Sigmoid colon (tissue), 7 donors: Measurements from ENCODE around the gene SNAP47. TPM values are rescaled to one million over a fixed set of nuclear protein-coding genes. Genes with fewer than 3 reads are reported as not detected.

Experiments
- DNase-seq: peaks from one replicate; pipeline ENCODE4 v3.0.0-alpha.2; 2019
- H3K27ac ChIP-seq, 4 donors: fragments of 200-600 bp; sonication (generic); one replicate each; pipeline ENCODE4 v1.5.1; 2016 to 2019; ENCODE audit warnings: mild to moderate bottlenecking in 1 of 4
- H3K27me3 ChIP-seq, 3 donors: fragments of 200-600 bp; sonication (generic); one replicate each; pipeline ENCODE4 v1.5.1; 2019; ENCODE audit warnings: mild to moderate bottlenecking in 1 of 3
- H3K36me3 ChIP-seq, 4 donors: fragments of 200-600 bp; sonication (generic); one replicate each; pipeline ENCODE4 v1.5.1; 2016 to 2019
- H3K4me1 ChIP-seq, 4 donors: fragments of 200-600 bp; sonication (generic); one replicate each; pipeline ENCODE4 v1.5.1; 2017 to 2019
- H3K4me3 ChIP-seq, 4 donors: fragments of 200-600 bp; sonication (generic); one replicate each; pipeline ENCODE4 v1.5.1; 2017 to 2019; ENCODE audit warnings: mild to moderate bottlenecking in 2 of 4, moderate library complexity in 1 of 4
- H3K9me3 ChIP-seq, 4 donors: fragments of 200-600 bp in 3 of 4; sonication (generic) in 3 of 4; one replicate each; pipeline versions ENCODE4 v1.5.1 to v1.6.1; 2013 to 2019
- CTCF ChIP-seq, 4 experiments: fragments of 450-650 bp in 3 of 4; fragments of 200-600 bp in 1 of 4; IDR thresholded peaks; one replicate each; pipeline ENCODE4 v1.5.1; 2016 to 2019; ENCODE audit warnings: antibody characterized with exemption in 4 of 4, mild to moderate bottlenecking in 3 of 4, moderate library complexity in 2 of 4
- EP300 ChIP-seq, 4 donors: sonication (generic); formaldehyde crosslinking; IDR thresholded peaks; one replicate each; pipeline ENCODE4 v1.6.1; 2017; ENCODE audit warnings: antibody characterized with exemption in 4 of 4
- POLR2A ChIP-seq, 2 donors: fragments of 450-650 bp; IDR thresholded peaks; one replicate each; pipeline ENCODE4 v1.6.1; 2016; ENCODE audit warnings: antibody characterized with exemption in 2 of 2, mild to moderate bottlenecking in 2 of 2, moderate library complexity in 2 of 2
- POLR2AphosphoS5 ChIP-seq, 4 donors: sonication (generic); formaldehyde crosslinking; IDR thresholded peaks; one replicate each; pipeline ENCODE4 v1.6.1; 2017; ENCODE audit warnings: antibody characterized with exemption in 4 of 4
- WGBS, 2 donors: extraction: QIAGEN DNeasy Blood & Tissue Kit; methylation state at CpG; one replicate each; pipeline ENCODE4 v1.1.7; 2013; 5-methylcytosine and 5-hydroxymethylcytosine counted together
- intact Hi-C: fragments of 100-400 bp; cut with DNase I; formaldehyde crosslinking; loops from one replicate; pipeline ENCODE4 v1.15.1; 2023
- polyA plus RNA-seq, 3 donors: library from polyadenylated mRNA; stranded (reverse); fragments of 200-250 nt; gene quantifications; one replicate each; pipeline ENCODE4 v1.2.3, GENCODE V29; 2013
- total RNA-seq, 4 donors: library from RNA; depleted of rRNA; stranded (reverse); fragments of >200 nt; gene quantifications; one replicate each; pipeline ENCODE4 v1.1.0, GENCODE V29; 2016
- donor health status: healthy with polysubstance abuse.
- donor health status: Bipolar disorder and iron deficiency.
- donor health status: healthy.

The SNAP47 gene
- total and polyA plus RNA-seq, 7 donors: 13.8 to 51.6 (median 33.9) TPM

GRCh38 chr1:227740401-227740960 is 5.2 kb downstream of the SNAP47 start:
- WGBS, 2 donors: 78 to 82% methylated on average over 3 of the region's 3 CpGs
- intact Hi-C loops: no loop called here

GRCh38 chr1:227741166-227741870 is 6.1 kb downstream of the SNAP47 start:
- 94 to 96% methylated on average over 17 of the region's 17 CpGs for WGBS, 2 donors
- intact Hi-C loops: no loop called here
- Histone ChIP-seq H3K27me3 (no peaks in the 10 kb centered on the region), H3K9me3 (no peaks in the 10 kb centered on the region), H3K4me1 (peaks cover 0 to 11% (median 10%) of the 10 kb centered on the region in 4 donors), H3K27ac (no peak overlapping the region), H3K36me3 (peaks cover 0 to 4% (median 0%) of the 10 kb centered on the region in 4 donors), H3K4me3 (no peak overlapping the region)
- no peak for TF ChIP-seq EP300 (IDR thresholded peaks at IDR 0.05)
- no peak for TF ChIP-seq POLR2A (IDR thresholded peaks at IDR 0.05)
- no peak for TF ChIP-seq POLR2AphosphoS5 (IDR thresholded peaks at IDR 0.05)
- TF ChIP-seq CTCF (IDR thresholded peaks at IDR 0.05): no peak
- peak; percentile 50 for DNase-seq

More at GRCh38 chr1:227740401-227740960, 5.2 kb downstream of the SNAP47 start:
- Histone ChIP-seq H3K4me3 (no peak overlapping the region), H3K4me1 (peaks cover 0 to 17% (median 15%) of the 10 kb centered on the region in 4 donors), H3K9me3 (no peaks in the 10 kb centered on the region), H3K36me3 (peaks cover 0 to 4% (median 0%) of the 10 kb centered on the region in 4 donors), H3K27ac (no peak overlapping the region), H3K27me3 (no peaks in the 10 kb centered on the region)
- DNase-seq: peak; percentile 28
- TF ChIP-seq POLR2A (IDR thresholded peaks at IDR 0.05): no peak
- TF ChIP-seq EP300 (IDR thresholded peaks at IDR 0.05): no peak
- no peak for TF ChIP-seq CTCF (IDR thresholded peaks at IDR 0.05)
- TF ChIP-seq POLR2AphosphoS5 (IDR thresholded peaks at IDR 0.05): no peak

GRCh38 chr1:227742738-227743715 is 7.8 kb downstream of the SNAP47 start:
- no peaks in the 10 kb centered on the region for H3K27me3 ChIP-seq
- peaks cover 0 to 6% (median 3%) of the 10 kb centered on the region in 4 donors for H3K36me3 ChIP-seq
- DNase-seq: peak; percentile 44
- 92 to 96% methylated on average over 18 of the region's 18 CpGs for WGBS, 2 donors
- H3K4me3 ChIP-seq: no peak overlapping the region
- H3K4me1 ChIP-seq: peaks cover 0 to 19% (median 16%) of the 10 kb centered on the region in 4 donors
- no peaks in the 10 kb centered on the region for H3K9me3 ChIP-seq
- no peak overlapping the region for H3K27ac ChIP-seq
- intact Hi-C loops: no loop called here
- TF ChIP-seq EP300 (IDR thresholded peaks at IDR 0.05) (no peak), POLR2A (IDR thresholded peaks at IDR 0.05) (no peak), CTCF (IDR thresholded peaks at IDR 0.05) (no peak), POLR2AphosphoS5 (IDR thresholded peaks at IDR 0.05) (no peak)

GRCh38 chr1:227744668-227745067 is 9.4 kb downstream of the SNAP47 start:
- Histone ChIP-seq H3K27me3 (no peaks in the 10 kb centered on the region), H3K4me1 (peaks cover 0 to 35% (median 33%) of the 10 kb centered on the region in 4 donors), H3K9me3 (no peaks in the 10 kb centered on the region), H3K36me3 (peaks cover 0 to 9% (median 5%) of the 10 kb centered on the region in 4 donors), H3K27ac (peak overlapping the region in 1 of 4 donors; percentile 4), H3K4me3 (no peak overlapping the region)
- TF ChIP-seq POLR2AphosphoS5 (IDR thresholded peaks at IDR 0.05): no peak
- no peak for TF ChIP-seq EP300 (IDR thresholded peaks at IDR 0.05)
- TF ChIP-seq POLR2A (IDR thresholded peaks at IDR 0.05): no peak
- TF ChIP-seq CTCF (IDR thresholded peaks at IDR 0.05): no peak
- DNase-seq: no peak
- 25 to 61% methylated on average over 8 of the region's 8 CpGs for WGBS, 2 donors
- intact Hi-C loops: no loop called here
